GM12878 (cell line): ENCODE data around the gene FCGR2B. TPM values are rescaled to one million over a fixed set of nuclear protein-coding genes. Genes with fewer than 3 reads are reported as not detected.

ENCODE experiments used
- BCL11A ChIP-seq: IDR thresholded peaks from 2 replicates; pipeline ENCODE4 v1.6.1; 2011; ENCODE audit warnings: low read depth, low read length
- CBX5 ChIP-seq: sonication (generic); IDR thresholded peaks from 2 replicates; pipeline ENCODE4 v1.6.1; 2016; ENCODE audit warnings: low read depth, moderate library complexity, mild to moderate bottlenecking, inconsistent platforms
- CREM ChIP-seq: IDR thresholded peaks from 2 replicates; pipeline ENCODE4 v1.6.1; 2014; ENCODE audit warnings: antibody characterized with exemption, low read depth
- ESRRA ChIP-seq: IDR thresholded peaks from 2 replicates; pipeline ENCODE4 v1.6.1; 2012; ENCODE audit warnings: mild to moderate bottlenecking, low read length, improper control_type of control experiment
- FOXM1 ChIP-seq: IDR thresholded peaks from 2 replicates; pipeline ENCODE4 v1.6.1; 2012; ENCODE audit warnings: low read depth, mild to moderate bottlenecking, inconsistent platforms, low read length, moderate library complexity
- KLF5 ChIP-seq: fragments of 450-650 bp; IDR thresholded peaks from 2 replicates; pipeline ENCODE4 v1.6.1; 2014; ENCODE audit warnings: mild to moderate bottlenecking; ENCODE audit not compliant: partially characterized antibody
- PBX3 ChIP-seq: IDR thresholded peaks from 2 replicates; pipeline ENCODE4 v1.6.1; 2011; ENCODE audit warnings: mild to moderate bottlenecking, low read depth, low read length, moderate library complexity; ENCODE audit not compliant: insufficient replicate concordance
- RAD21 ChIP-seq: IDR thresholded peaks from 2 replicates; pipeline ENCODE4 v1.6.1; 2011; ENCODE audit warnings: mild to moderate bottlenecking, low read depth, low read length, moderate library complexity; ENCODE audit not compliant: insufficient read depth
- RB1 ChIP-seq: fragments of 450-650 bp; formaldehyde crosslinking; IDR thresholded peaks from 2 replicates; pipeline ENCODE4 v1.6.1; 2017; ENCODE audit warnings: mild to moderate bottlenecking, borderline replicate concordance
- RUNX3 ChIP-seq: IDR thresholded peaks from 2 replicates; pipeline ENCODE4 v1.6.1; 2012; ENCODE audit warnings: low read length, inconsistent platforms
- SIX5 ChIP-seq: IDR thresholded peaks from 2 replicates; pipeline ENCODE4 v1.6.1; 2011; ENCODE audit warnings: mild to moderate bottlenecking, low read depth, low read length, moderate library complexity; ENCODE audit not compliant: severe bottlenecking
- SMAD5 ChIP-seq: IDR thresholded peaks from 2 replicates; pipeline ENCODE4 v1.6.1; 2016; ENCODE audit warnings: antibody characterized with exemption, low read depth
- SPI1 ChIP-seq: IDR thresholded peaks from 2 replicates; pipeline ENCODE4 v1.6.1; 2011; ENCODE audit warnings: low read depth, mild to moderate bottlenecking, low read length, moderate library complexity, borderline replicate concordance; ENCODE audit not compliant: insufficient read depth
- TCF7 ChIP-seq: IDR thresholded peaks from 2 replicates; pipeline ENCODE4 v1.6.1; 2014; ENCODE audit warnings: antibody characterized with exemption, borderline replicate concordance
- WRNIP1 ChIP-seq: IDR thresholded peaks from 2 replicates; pipeline ENCODE4 v1.6.1; 2011; ENCODE audit warnings: low read depth, low read length, improper control_type of control experiment, borderline replicate concordance
- ZNF217 ChIP-seq: fragments of 450-650 bp; IDR thresholded peaks from 2 replicates; pipeline ENCODE4 v1.6.1; 2017; ENCODE audit warnings: antibody characterized with exemption, mild to moderate bottlenecking
- polyA plus RNA-seq, 11 experiments: library from polyadenylated mRNA; depleted of rRNA in 4 of 11; unstranded in 6 of 11; stranded (reverse) in 5 of 11; fragments of >200 nt; fragmentation: Nextera tagmentation in 4 of 11; fragmentation: Illumina TruSeq in 1 of 11; extraction: Ambion mirVana in 4 of 11; extraction: Trizol in 1 of 11; gene quantifications; 1 replicate in 1 of 11; 2 replicates in 10 of 11; pipeline versions ENCODE4 v1.2.1 to v1.2.3, GENCODE V29; 2011 to 2016; ENCODE audit warnings: inconsistent platforms in 2 of 11, missing spikeins in 2 of 11, low read depth in 1 of 11
- total RNA-seq, 4 experiments: library from RNA; depleted of rRNA in 3 of 4; stranded (reverse); fragments of >200 nt in 3 of 4; fragmentation: Illumina TruSeq in 1 of 4; extraction: Trizol in 1 of 4; gene quantifications; 2 replicates each; pipeline versions ENCODE4 v1.2.1 to v1.2.3, GENCODE V29; 2013 to 2021
- TF ChIP-seq, protein P1 (sequence below): fragments of 450-650 bp; IDR thresholded peaks from 2 replicates; pipeline ENCODE4 v1.6.1; 2016; ENCODE audit warnings: mild to moderate bottlenecking, moderate library complexity, borderline replicate concordance
- TF ChIP-seq, protein P2 (sequence below): IDR thresholded peaks from 2 replicates; pipeline ENCODE4 v1.6.1; 2012; ENCODE audit warnings: low read depth, low read length, improper control_type of control experiment
- TF ChIP-seq, protein P3 (sequence below): IDR thresholded peaks from 2 replicates; pipeline ENCODE4 v1.6.1; 2012; ENCODE audit warnings: low read length, inconsistent platforms

FCGR2B gene
- total and polyA plus RNA-seq, 10 of the 15 experiments (the other 5 are each of a cell fraction or from before 2014, with no cell fraction given) = 76.6 to 216 (median 108) TPM

DNA sequence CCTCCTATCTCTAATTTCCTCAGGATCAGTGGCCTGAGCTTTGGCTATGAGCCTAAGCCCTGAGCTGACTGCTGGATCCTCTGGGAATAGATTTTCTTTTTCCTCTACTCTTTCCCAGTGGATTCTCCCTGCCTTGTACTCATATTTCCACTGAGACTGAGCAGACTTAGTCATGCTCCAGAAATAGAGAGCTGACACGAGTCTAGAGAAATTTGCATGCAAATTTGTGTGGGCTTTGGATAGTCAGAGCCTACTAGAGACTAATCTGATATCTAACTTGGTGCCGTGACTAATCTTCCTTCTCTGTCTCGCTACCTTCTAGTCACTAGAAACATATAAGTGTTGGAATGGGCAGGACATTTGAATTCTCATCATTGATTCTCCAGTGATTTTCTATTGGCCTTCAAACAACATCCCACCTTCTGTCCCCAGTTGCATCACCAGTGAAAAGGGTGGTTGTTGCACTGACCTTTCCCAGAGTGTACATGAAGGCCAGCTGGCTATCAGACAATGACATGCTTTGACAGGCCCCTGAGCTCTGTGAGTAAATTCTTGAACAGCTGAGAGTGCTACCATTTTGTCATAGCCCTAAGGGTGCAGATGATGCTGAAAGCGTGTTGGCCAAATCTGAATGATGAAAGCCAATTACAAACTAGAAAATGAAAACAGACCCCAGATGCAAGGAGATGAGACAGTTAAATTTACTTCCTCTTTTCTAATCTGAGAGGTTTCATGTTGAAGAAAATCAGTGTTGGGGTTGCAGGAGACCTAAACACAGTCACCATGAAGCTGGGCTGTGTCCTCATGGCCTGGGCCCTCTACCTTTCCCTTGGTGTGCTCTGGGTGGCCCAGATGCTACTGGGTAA, 43.8 kb downstream of the FCGR2B start, which contains the start of gene FCRLA (continued):
- TF ChIP-seq, protein P1, sequence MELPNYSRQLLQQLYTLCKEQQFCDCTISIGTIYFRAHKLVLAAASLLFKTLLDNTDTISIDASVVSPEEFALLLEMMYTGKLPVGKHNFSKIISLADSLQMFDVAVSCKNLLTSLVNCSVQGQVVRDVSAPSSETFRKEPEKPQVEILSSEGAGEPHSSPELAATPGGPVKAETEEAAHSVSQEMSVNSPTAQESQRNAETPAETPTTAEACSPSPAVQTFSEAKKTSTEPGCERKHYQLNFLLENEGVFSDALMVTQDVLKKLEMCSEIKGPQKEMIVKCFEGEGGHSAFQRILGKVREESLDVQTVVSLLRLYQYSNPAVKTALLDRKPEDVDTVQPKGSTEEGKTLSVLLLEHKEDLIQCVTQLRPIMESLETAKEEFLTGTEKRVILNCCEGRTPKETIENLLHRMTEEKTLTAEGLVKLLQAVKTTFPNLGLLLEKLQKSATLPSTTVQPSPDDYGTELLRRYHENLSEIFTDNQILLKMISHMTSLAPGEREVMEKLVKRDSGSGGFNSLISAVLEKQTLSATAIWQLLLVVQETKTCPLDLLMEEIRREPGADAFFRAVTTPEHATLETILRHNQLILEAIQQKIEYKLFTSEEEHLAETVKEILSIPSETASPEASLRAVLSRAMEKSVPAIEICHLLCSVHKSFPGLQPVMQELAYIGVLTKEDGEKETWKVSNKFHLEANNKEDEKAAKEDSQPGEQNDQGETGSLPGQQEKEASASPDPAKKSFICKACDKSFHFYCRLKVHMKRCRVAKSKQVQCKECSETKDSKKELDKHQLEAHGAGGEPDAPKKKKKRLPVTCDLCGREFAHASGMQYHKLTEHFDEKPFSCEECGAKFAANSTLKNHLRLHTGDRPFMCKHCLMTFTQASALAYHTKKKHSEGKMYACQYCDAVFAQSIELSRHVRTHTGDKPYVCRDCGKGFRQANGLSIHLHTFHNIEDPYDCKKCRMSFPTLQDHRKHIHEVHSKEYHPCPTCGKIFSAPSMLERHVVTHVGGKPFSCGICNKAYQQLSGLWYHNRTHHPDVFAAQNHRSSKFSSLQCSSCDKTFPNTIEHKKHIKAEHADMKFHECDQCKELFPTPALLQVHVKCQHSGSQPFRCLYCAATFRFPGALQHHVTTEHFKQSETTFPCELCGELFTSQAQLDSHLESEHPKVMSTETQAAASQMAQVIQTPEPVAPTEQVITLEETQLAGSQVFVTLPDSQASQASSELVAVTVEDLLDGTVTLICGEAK = no peak
- TF ChIP-seq ZNF217 (no peak), FOXM1 (peak; percentile 49), RB1 (no peak), RUNX3 (peak; percentile 59), SIX5 (no peak), KLF5 (no peak), CBX5 (peak; percentile 93; the same call in 1 of the 2 replicates), WRNIP1 (no peak), ESRRA (no peak), SPI1 (0 out of 2 replicates have a peak, but pooled peaks have one; percentile 4), PBX3 (peak; percentile 54), CREM (peak; percentile 87), TCF7 (0 out of 2 replicates have a peak, but pooled peaks have one; percentile 46), BCL11A (peak; percentile 64; the same call in 1 of the 2 replicates), RAD21 (no peak), SMAD5 (peak; percentile 95)
- TF ChIP-seq, protein P2, sequence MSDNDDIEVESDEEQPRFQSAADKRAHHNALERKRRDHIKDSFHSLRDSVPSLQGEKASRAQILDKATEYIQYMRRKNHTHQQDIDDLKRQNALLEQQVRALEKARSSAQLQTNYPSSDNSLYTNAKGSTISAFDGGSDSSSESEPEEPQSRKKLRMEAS = no peak
- TF ChIP-seq, protein P3, sequence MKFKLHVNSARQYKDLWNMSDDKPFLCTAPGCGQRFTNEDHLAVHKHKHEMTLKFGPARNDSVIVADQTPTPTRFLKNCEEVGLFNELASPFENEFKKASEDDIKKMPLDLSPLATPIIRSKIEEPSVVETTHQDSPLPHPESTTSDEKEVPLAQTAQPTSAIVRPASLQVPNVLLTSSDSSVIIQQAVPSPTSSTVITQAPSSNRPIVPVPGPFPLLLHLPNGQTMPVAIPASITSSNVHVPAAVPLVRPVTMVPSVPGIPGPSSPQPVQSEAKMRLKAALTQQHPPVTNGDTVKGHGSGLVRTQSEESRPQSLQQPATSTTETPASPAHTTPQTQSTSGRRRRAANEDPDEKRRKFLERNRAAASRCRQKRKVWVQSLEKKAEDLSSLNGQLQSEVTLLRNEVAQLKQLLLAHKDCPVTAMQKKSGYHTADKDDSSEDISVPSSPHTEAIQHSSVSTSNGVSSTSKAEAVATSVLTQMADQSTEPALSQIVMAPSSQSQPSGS = peak; percentile 93
